ENCODE results near the gene DNAH11.
"Not testable (repeated sequence)": the region's sequence is repeated elsewhere in the genome, so short reads cannot be mapped to it uniquely, and the experiment has no call there.

DNAH11 gene

GRCh38 chr7:21893401-21893800, 350.6 kb downstream of the DNAH11 start:
- DNase-seq, result no peak

GRCh38 chr7:21898265-21898930, 355.6 kb downstream of the DNAH11 start:
- DNase-seq, result peak; percentile 21 to 64

- DNase-seq, result no peak
These were observed 359.4 kb downstream of the DNAH11 start for GRCh38 chr7:21902240-21902639.

GRCh38 chr7:21903020-21903786, 360.4 kb downstream of the DNAH11 start:
- DNase-seq, result no peak

- DNase-seq, result no peak
These were observed 365.9 kb downstream of the DNAH11 start for GRCh38 chr7:21908746-21909145.

- no peak for DNase-seq
These were observed 367.4 kb downstream of the DNAH11 start for GRCh38 chr7:21910253-21910652.

GRCh38 chr7:21911341-21911875, 368.6 kb downstream of the DNAH11 start:
- DNase-seq, result no peak

GRCh38 chr7:21912305-21912704, 369.5 kb downstream of the DNAH11 start:
- no peak for DNase-seq

GRCh38 chr7:21912931-21913780, 370.3 kb downstream of the DNAH11 start:
- DNase-seq, result no peak

- DNase-seq, result no peak
These were observed 371.8 kb downstream of the DNAH11 start for GRCh38 chr7:21914671-21915070.

- no peak for DNase-seq
These were observed 372.3 kb downstream of the DNAH11 start for GRCh38 chr7:21915140-21915539.

GRCh38 chr7:21916176-21916575, 373.3 kb downstream of the DNAH11 start:
- DNase-seq, result no peak

GRCh38 chr7:21916629-21917028, 373.8 kb downstream of the DNAH11 start:
- DNase-seq, result no peak

- DNase-seq, result no peak
These were observed 375.4 kb downstream of the DNAH11 start for GRCh38 chr7:21918216-21918615.

- DNase-seq, result no peak
These were observed 378.1 kb downstream of the DNAH11 start for GRCh38 chr7:21920936-21921335.

- no peak for DNase-seq
These were observed 379.8 kb downstream of the DNAH11 start for GRCh38 chr7:21922605-21923004.

GRCh38 chr7:21923658-21924057, 380.8 kb downstream of the DNAH11 start:
- DNase-seq, result no peak

- no peak for DNase-seq
These were observed 383.6 kb downstream of the DNAH11 start for GRCh38 chr7:21926448-21926847.

- no peak for DNase-seq
These were observed 384.9 kb downstream of the DNAH11 start for GRCh38 chr7:21927693-21928092.

- DNase-seq, result not testable (repeated sequence)
These were observed 390.5 kb downstream of the DNAH11 start for GRCh38 chr7:21933293-21933692.

- no peak for DNase-seq
These were observed 392.0 kb downstream of the DNAH11 start for GRCh38 chr7:21934808-21935207.

GRCh38 chr7:21938463-21938862, 395.6 kb downstream of the DNAH11 start:
- no peak for DNase-seq

- no peak for DNase-seq
These were observed 396.5 kb downstream of the DNAH11 start for GRCh38 chr7:21939136-21939857.
